Fibroblast of villous mesenchyme (primary cell): ENCODE data around the gene DPM1. TPM values are rescaled to one million over a fixed set of nuclear protein-coding genes. Genes with fewer than 3 reads are reported as not detected.

Experiments used
- DNase-seq: peaks from one replicate; pipeline ENCODE4 v3.0.0-alpha.2; 2010; ENCODE audit warnings: low read depth
- H3K4me3 ChIP-seq: 2 replicates; pipeline ENCODE4 v1.5.1; 2011; ENCODE audit warnings: low read depth, mild to moderate bottlenecking, low read length
- total RNA-seq: library from RNA; depleted of rRNA; stranded (reverse); fragments of >200 nt; gene quantifications from 2 replicates; pipeline ENCODE4 v1.2.3, GENCODE V29; 2012
- TF ChIP-seq, protein P1 (sequence below): IDR thresholded peaks from 2 replicates; pipeline ENCODE4 v1.5.1; 2012; ENCODE audit warnings: low read depth, mild to moderate bottlenecking, low read length; ENCODE audit not compliant: insufficient read depth

DPM1 gene
- total RNA-seq, 1 donor, result 62.6 TPM

DNA sequence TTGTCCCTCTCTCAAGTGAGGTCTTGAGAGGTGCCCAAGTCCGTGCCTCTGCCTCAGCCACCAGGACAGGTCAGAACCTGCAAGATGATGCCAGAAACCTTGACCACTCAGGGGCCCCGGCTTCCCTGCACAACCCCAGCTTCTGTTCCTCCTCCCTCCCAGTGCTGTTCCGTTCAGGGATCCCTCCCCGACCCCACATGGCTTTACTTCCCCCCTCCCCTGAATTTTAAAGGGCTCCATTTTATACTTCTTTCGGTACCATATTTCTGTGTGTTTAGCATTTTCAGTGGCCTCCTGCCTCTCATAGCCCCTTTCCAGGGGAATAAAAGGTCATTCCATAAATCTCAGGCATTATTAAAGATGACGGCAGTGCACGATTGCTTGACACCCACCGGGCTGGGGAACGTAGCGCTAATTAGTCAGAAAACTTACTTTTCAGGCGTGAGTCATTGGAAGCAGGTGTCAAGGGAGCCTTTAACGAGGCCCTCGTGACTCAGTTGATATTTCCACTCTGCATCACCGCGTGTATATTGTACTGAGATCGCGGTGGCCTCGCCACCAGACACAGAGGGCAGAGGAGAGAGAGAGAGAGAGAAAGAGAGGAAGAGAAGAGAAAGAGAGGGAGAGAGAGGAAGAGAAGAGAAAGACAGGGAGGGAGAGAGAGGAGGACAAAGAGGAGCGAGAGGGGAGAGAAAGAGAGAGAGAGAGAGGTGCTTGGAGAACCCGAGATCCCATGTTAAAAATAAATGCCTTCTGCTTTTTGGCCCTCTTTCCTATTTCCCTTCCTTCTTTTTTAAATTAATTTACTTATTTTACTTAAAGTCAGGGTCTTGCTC, 43.3 kb upstream of the DPM1 start:
- DNase-seq, result no peak
- no peak overlapping the region for H3K4me3 ChIP-seq
- TF ChIP-seq, protein P1, sequence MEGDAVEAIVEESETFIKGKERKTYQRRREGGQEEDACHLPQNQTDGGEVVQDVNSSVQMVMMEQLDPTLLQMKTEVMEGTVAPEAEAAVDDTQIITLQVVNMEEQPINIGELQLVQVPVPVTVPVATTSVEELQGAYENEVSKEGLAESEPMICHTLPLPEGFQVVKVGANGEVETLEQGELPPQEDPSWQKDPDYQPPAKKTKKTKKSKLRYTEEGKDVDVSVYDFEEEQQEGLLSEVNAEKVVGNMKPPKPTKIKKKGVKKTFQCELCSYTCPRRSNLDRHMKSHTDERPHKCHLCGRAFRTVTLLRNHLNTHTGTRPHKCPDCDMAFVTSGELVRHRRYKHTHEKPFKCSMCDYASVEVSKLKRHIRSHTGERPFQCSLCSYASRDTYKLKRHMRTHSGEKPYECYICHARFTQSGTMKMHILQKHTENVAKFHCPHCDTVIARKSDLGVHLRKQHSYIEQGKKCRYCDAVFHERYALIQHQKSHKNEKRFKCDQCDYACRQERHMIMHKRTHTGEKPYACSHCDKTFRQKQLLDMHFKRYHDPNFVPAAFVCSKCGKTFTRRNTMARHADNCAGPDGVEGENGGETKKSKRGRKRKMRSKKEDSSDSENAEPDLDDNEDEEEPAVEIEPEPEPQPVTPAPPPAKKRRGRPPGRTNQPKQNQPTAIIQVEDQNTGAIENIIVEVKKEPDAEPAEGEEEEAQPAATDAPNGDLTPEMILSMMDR, result no peak

DNA sequence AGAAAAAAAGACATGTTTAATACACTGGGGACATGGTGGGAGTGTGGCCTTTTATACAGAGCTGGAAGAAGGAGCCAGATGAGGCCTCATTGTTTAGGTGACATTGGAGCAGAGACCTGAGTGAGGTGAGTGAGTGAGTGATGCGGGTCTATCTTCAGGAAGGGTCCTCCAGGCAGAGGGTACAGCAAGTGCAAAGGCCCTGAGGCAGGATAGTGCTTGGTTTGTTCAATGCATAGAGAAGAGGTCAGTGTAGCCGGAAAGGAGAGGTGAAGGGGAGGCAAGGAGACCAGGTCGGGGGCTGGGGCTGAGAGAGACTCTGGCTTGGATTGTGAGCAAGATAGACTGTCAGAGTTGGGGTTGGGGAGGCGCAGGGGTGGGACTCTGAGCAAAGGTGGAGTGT, 41.0 kb upstream of the DPM1 start:
- TF ChIP-seq, protein P1, result no peak
- DNase-seq, result no peak
- no peak overlapping the region for H3K4me3 ChIP-seq

DNA sequence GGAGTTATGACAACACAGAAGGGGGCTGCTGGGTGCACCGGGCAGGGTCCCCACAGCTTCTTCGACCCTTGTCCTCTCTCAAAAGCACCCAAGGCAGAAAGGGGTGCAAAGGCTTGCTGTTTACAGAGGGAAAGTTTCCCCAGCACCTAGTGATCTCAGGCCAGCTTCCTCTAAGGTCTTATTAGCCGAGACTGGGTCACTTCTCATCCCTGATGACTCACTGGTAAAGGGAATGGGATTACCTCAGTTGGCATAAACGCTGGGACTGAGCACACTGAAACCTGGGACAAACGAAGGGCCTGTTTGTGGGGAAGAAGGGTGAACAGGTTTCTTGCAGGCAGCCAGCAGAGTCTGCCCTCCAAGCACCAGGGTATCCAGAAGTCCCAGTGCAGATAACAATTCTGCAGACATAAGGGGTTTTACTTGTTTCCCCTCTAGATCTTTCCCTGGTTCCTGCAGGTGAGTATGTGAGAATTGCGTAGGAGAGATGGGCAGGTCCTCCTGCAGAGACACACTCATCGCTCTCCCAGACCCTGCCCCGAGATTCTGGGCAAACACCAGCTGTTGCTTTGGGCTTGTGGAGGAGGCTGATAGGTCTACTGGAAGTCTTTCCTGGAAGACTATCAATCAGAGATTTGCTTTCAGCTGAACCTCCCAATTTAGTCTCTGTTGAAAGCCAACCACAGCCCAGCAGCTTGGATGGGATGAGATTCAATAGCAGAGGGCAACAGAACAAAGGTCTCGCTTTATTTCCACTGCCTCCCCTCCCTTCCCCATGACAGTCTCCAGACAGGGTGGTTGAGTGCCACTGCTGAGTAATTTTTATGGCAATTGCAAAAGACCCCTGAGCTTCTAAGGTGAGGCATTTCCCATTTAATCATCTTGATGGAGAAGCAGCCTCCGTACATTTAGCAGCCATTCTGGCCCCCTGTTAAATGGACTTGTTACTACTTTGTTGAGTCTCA, 38.9 kb upstream of the DPM1 start:
- H3K4me3 ChIP-seq, result no peak overlapping the region
- TF ChIP-seq, protein P1, result no peak
- peak; percentile 31 for DNase-seq

DNA sequence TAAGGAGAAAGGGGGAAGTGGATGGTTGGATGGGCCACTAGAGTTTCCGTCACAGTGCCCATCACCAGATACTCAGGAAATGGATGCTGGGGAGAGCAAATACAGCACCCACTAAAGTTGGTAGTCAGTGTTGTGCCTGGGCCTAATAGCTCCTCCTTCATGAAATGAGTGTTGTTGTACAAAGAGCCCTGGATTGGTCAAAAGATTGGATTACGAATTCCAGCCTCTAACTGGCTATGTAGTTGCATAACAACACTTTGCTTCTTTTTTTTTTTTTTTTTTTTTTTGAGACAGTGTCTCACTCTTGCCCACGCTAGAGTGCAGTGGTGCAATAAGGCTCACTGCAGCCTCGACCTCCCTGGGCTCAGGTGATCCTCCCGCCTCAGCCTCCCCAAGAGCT, 37.2 kb upstream of the DPM1 start:
- TF ChIP-seq, protein P1, result no peak
- DNase-seq, result peak; percentile 51
- no peak overlapping the region for H3K4me3 ChIP-seq

DNA sequence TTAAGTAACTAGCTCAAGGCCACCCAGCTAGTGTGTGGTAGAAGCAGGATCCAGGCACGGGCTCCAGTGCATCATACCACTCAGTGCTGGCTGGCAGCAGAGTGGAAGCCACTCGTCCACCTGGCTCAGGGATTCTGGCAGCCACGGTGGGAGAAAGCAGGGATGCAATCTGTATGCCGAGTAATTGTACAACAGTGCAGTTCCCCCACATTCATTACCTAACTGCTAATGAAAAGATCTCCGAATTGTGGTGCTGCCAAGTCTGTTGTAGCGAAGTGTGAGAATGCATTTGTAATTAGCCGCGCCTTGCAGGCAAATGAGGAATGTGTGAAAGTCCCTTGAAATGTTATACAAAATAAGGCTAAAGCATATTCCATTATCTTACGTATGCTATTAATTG, 35.5 kb upstream of the DPM1 start:
- TF ChIP-seq, protein P1, result no peak
- no peak for DNase-seq
- H3K4me3 ChIP-seq, result no peak overlapping the region

DNA sequence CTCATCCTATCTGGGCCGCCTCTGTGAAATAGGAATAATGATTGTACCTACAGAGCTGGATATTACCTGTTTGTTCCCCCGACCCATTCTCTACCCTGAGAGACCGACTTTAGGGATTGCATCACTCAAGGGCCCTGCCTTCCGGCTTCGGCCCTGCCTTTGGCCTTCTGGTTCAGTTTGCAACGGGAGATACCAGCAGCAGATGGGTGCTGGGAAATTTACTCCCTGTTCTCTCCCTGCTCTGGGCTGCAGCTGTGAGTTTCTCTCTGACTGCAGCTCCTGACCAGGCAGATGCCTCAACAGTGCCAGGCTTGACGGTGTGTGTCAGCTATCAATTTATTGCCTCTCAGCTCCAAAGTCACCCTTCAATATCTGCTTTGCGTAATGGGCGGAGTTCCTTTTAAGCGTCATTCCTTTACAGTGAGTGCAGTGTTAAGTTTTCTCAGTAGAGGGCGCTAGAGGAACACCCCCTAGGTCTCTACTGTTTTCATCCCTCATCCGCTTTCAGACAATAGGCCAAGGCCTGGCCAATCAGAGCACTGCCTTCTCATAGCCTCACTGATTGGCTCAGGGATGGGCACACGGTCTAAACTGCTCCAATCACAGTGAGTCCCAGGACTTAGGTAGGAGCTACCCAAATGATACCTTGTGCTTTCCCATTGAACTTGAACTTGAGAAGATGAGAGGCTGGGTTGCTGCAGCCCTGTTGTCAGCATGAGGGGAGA, 34.6 kb upstream of the DPM1 start:
- DNase-seq, result peak; percentile 68
- TF ChIP-seq, protein P1, result peak; percentile 77
- no peak overlapping the region for H3K4me3 ChIP-seq
